HG03039 (cell line): Measurements from ENCODE around the gene NQO2.
"Not testable (repeated sequence)": the region's sequence is repeated elsewhere in the genome, so short reads cannot be mapped to it uniquely, and the experiment has no call there.

Source experiments
- ATAC-seq: cut with Tn5 transposase; IDR thresholded peaks from one replicate; pipeline ENCODE4 v1.9.1; 2021; ENCODE audit warnings: mild to moderate bottlenecking, moderate library complexity; ENCODE audit not compliant: unreplicated experiment

Gene NQO2

DNA sequence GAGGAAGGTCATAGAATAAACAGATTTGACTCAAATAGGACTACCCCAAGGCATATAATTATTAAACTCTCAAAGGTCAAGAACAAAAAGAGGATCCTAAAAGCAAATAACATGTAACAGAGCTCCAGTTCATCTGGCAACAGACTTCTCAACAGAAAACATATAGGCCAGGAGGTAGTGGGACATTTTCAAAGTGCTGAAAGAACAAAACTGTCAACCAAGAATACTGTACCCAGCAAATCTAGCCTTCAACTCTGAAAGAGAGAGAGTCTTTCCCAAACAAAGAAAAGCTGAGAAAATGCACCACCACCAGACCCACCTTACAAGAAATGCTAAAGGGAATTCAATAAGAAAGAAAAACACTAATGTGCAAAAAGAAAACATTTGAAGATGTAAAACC is 11.9 kb downstream of the NQO2 start:
- no peak for ATAC-seq

DNA sequence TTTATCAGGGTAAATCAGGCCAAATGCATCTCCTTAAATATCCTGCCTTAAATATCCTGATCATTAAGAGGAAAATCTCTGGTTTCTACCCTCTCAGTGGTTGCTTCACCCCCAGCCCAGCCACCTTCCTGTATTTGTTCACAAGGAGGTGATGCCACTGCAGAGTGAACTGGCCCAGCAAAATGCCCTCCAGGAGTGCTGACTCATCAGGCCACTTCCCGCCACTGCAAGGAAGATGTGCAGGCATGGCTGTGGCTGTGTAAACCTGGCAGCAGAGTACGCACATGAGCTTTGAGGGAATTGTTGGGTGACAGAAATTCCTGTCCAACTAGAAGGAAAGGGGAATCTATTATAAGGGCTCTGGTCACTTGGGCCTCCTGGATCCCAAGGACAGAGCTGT is 13.8 kb downstream of the NQO2 start:
- ATAC-seq = no peak

DNA sequence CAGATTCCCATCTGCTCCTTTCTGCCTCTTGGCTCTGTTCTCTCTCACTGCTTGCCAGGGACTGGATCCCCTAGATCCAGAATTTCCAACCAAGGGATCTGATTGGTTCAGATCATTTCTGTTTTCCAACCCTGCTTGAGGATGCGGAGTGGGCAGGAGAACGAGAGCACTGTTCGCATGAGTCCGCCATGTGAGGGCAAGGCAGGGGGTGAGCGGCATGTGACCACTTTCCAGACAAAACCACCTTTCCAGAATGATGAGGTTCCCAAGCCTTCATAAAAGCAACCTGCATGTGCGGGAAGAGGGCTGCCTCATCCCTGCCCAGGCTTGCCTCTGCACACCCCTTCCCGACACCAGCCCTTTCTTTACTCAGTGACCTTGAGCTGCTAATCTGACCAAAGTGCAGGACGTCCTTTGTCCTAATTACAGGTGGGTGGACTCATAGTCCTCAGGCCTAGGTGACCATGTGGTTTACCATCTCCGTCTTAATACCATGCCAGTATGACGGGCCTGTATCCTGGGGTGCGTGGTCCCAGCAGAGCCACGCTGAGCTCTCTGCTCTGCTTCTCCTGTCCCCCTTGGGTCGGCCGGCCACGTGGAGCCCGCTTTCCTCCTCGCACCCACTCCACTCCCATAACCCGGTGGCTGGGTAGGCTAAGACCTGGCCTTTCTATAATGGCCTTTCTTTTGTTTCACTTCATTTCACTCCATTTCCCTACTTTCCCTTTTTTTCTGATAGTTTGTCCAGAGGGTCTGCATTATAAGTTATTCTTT is 14.4 kb downstream of the NQO2 start:
- no peak for ATAC-seq

DNA sequence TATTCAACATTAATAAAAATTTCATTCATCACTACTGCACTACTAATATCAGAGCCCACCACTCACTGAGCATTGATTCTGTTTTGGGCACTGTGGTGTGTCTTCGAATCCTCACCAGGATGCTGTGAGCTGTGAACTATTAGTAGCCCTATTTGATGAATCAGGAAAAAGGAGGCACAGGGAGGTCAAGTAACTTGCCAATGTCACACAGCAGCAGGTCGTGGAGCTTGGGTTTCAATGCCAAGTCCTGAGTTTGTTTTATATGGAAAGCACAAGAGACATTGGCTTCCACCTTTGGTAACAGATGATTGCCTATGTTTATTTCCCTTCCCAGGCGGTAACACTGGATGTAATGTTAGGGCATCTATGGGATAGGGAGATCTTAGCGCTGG is 15.0 kb downstream of the NQO2 start:
- ATAC-seq = no peak

DNA sequence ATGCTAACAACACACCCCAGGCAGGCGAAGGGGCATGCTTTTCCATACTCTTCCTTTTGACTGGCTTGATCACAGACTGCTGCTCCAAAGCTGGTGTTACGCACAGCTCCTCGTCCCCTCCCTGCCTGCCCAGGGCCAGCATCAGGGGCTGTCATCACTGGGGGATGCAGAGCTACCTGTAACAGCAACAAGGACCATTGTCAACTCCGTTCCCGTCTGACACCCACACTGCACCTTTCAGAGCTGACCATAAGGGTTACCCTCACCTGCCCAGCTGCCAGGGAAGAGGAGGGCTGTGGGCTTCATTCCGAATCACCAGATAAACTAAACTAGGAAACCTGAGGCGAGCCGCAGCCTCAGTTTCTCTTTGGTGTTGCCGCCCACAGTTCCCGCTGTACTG is 15.4 kb downstream of the NQO2 start:
- ATAC-seq = no peak

DNA sequence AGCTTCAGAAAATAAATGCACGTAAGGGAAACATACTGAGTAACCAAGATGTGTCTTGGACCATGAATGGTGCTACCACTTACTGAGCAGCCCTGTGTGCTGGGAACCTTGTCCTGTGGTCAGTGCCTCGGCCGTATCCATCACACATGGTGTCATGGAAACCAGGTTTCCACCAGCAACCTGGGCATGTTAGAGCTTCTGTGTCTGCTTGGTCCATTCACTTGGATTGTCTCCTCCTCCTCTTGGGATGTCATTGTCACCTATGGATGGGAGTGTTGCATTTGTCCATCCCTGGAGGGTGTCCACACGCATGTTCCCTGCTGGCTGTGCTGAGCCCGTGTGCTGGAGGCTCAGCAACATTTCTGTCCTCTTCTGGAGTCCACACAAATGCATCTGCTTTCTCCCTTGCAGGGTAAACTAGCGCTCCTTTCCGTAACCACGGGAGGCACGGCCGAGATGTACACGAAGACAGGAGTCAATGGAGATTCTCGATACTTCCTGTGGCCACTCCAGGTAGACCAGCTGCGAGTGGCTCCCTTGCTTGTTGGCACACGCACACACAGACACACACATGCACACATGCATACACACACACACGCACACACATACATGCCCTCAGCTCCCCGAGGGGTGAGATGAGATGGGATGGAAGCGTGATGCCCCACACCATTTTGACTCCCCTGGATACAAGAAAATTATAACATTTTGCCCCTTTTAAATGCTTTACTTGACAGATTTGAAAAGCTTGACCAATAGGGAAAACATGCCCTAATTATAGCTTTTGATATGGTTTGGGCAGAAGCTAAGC is 17.0 kb downstream of the NQO2 start:
- no peak for ATAC-seq

DNA sequence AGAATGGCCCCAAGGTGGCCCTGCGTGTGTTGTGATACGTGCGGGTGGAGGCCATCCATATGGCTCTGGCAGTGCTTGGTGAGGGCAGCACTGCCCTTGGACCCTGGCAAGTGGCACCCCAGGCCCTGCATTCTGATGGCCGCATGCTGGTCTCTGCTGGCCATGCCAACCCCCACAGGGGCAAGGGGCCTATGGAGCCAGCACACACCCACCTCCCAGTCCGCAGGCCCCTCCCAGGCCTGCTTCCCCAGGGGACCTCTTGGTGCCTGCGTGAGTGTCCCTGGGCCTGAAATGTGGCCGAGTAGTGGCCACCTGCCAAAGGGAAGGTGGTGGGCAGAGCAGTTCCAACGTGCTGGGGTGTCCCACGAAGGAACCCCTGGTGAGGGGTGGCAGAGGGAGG is 17.6 kb downstream of the NQO2 start:
- no peak for ATAC-seq

DNA sequence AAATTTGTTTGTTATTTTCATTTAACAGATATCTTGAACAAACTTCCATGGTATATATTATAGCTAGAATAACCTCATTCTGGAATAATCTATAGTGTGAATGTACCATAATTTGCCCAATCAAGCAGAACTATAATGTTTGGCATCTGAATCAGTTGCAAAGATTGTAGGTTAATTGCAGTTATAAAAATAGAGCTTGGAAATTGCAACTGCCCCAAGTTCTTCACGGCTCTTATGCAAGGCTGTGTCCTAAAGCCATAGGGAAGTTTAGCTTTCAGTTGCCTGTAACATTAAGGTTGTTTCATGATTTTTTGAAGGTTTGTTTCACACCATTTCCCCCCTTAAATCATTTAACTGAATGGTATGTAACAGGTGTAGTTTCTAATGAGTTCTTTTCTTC is 19.4 kb downstream of the NQO2 start:
- no peak for ATAC-seq

DNA sequence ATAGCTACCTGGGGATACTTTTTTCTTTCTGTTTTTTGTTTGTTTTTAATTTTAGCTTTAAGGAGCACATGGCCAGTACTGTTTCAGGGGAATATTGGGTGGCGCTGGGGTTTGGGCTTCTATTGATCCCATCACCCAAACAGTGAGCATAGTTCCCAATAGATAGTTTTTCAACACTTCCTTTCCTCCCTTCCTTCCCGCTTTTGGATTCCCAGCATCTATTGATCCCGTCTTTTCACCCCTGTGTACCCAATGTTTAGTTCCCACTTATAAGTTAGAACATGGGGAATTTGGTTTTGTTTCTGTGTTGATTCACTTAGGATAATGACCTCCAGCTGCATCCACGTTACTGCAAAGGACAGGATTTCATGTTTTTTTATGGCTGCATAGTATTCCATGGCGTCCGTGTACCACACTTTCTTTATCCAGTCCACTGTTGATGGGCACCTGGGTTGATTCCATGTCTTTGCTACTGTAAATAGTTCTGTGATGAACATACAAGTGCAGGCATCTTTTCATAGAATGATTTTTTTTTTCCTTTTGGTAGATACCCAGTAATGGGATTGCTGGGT is 20.1 kb downstream of the NQO2 start:
- ATAC-seq = no peak

DNA sequence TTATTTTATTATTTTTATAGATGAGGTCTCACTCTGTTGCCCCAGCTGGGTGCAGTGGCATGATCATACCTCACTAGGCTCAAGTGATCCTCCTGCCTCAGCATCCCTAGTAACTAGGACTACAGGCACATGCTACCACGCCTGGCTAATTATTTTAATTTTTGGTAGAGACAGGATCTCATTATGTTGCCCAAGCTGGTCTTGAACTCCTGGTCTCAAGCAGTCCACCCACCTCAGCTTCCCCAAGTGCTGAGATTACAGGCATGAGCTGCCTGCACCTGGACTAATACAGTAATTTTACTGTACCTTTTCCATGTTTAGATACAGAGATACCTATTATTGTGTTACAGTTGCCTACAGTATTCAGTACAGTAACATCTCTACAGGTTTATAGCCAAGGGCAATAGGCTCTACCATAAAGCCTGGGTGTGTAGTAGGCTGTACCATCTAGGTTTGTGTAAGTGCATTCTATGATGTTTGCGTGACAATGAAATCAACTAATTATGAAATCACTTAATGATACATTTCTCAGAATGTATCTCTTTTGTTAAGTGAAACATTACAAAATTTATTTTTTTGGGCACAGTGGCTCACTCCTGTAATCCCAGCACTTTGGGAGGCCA is 21.4 kb downstream of the NQO2 start:
- not testable (repeated sequence) for ATAC-seq

DNA sequence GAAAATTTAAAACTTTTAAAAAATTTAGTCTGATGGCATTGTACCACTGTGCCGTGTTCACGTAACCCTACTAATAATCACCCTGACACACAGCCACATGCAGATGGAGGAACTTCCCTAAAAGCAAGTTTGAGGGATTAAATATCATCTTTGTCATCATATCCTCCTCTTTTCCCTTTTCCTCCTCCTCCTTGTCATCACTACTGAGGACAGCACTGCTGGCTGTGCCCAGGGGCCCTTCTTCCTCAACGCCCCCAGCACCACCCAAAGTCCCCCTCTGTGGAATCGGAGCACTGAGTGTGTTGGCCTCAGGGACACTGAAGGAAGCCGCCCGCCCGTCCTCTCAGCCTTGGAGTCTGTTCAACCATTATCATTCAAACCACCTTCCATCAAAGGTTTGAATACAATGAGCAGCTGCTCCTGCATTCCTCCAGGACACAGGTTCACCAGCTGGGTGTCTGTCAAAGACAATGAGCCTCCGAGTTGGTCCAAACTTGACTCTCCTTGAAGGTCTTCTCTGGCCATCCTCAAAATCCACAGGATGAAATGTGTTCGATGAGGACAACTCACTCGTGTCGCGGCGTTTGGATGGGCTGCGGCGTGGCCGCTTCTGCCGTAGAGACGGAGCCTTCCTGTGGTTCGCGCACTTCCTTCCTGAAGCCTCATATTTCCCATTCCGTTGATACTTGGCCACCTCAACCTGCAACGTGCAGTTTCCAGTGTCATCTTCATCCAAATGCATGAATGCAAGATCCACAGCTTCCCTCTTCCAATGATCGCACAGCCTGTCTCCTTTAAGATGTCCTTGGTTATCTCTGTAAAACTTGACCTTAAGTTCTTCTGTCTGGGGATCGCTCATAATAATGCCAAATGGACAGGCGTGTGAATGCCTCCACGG is 23.3 kb downstream of the NQO2 start:
- no peak for ATAC-seq

DNA sequence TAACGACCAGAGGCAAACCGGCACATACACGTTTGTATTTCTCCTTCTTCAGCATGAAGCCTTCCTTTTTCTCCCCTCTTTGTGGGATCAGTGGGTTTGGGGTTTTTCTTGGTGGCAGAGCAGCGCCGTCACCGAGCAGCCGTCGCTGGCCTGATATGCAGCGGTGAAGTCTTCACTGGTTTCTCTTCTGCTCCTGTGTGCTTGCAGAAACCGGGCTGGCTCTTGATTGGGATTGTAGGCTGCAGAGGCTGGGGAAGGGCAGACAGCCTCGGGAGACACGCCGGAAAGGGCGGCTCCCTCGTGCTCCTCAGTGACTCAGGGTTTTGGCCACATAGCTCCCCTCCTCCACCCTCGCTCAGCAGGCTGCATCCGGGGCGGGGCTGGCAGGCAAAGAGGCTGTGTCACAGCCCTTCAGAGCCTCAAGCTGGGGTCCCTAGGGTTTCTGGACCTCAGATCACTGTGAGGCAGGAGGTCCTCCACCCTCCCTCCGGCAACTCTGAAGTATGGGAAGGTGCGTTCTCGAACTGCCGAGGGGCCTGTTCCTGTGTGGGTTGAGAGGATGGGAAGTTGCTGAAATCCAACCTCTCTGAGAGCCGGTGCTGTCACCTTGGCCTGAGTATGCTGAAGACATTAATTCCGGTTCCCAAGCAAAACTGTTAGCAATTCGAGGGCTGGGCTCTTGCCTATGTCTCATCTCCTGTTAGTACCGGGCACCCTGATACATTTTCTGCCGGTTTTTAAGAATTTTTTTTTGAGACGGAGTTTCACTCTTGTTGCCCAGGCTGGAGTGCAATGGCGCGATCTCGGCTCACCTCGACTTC is 24.2 kb downstream of the NQO2 start:
- ATAC-seq = peak; percentile 65

DNA sequence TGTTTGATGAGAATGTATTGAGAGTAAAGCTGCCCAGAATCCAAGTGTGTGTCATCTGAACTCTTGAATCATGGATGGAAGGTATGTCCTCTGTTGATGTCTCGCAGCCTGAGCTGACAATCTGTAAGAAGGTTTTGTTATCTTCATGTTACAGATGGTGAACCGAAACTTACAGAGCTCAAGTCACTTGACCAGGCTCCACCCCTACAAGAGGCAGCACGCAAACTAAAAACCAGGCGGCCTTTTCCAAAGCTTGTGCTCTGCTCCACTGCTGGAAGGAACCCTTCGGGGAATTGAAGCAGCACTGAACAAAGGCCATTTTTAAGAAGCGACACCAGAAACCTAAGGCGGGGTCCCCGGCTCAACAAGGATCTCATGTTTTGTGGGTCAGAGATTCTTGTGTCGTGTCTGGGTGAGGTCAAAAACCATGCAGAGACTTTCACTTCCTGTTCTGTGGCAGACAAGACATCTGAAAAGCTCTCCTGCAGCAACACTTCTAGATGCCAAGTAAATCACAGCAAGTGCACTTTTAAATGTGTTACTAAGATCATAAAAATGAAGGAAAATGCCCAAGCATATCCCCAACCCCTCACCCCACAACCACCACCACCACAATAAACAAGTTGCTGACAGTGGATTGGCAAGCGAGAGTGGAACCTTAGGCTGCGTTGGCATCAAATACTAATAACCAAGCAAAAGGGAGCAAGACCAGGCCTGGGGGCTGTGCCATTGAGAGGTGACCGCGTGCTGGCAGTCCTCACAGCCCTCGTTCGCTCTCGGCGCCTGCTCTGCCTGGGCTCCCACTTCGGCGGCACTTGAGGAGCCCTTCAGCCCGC is 27.3 kb downstream of the NQO2 start:
- peak; percentile 51 for ATAC-seq

DNA sequence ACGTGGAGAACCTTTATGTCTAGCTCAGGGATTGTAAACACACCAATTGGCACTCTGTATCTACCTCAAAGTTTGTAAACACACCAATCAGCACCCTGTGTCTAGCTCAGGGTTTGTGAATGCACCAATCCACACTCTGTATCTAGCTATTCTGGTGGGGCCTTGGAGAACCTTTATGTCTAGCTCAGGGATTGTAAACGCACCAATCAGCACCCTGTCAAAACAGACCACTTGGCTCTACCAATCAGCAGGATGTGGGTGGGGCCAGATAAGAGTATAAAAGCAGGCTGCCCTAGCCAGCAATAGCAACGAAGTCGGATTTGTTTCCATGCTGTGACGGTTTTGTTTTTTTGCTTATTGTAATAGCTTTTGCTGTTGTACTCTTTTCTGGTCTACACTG is 28.5 kb downstream of the NQO2 start:
- not testable (repeated sequence) for ATAC-seq

DNA sequence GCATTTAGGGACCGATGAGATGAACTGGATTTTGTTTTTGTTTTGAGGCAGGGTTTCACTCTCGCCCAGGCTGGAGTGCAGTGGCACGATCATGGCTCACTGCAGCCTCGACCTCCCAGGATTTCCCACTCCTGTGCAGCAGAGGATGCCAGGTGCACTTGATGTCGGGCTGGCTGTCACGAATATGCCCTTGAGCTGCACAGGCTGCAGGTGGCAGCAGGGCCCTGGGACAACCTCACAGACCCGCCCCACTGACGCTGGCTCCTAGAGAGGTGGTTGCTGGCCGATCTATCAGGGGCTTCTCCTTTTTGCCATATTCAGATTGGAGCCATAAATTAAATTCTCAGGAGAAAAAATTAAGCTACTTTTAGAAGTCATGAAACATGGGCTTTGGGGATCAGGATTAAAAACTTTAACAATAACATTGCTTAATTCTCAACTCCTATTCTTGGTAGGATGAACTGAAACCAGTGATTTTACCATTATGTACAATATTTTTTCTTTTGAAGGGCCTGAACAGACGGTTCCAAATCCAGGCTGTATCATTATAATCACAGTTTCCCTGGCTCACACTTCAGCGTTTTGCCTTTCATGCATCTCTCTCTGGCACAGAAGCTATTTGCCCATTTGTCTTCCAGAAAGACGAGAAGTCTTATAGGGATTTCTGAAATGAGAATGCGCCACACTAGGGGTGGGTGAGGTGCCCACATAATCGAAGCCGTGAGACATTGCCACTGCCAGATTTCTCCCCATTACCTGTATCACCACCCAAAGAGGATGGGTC is 32.4 kb downstream of the NQO2 start:
- ATAC-seq = no peak

DNA sequence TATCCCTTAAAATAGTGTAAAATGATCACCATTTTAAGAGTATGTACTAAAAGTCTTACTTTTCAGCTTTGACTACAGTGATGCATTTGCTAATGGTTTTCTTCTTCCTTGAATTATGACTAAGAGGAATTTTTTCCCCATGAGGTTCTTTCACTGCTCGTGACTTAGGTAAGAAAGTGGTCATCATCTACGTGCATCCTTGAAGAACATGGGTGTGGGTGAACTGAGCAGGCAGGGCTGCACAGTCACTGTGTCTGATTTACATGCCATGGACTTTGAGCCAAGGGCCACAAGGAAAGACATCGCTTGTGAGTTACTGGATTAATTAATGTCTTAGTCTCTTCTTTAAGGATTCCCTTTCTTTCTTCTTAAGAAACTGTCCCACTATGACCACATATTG is 33.3 kb downstream of the NQO2 start:
- ATAC-seq = no peak

DNA sequence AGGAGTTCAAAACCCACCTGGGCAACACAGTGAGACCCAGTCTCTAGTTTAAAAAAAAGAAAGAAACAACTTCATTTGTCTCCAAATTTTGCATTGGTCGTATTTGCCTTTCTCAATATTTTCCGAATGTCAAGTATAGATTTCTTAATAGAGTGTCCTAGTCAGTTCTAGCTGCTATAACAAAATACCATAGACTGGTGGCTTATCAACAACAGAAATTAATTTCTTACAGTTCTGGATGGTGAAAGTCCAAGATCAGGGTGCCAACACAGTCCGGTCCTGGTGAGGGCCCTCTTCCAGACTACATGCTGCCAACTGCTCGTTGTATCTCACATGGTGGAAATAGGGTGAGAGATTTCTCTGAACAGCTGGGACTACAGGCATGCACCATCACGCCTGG is 34.0 kb downstream of the NQO2 start:
- ATAC-seq = no peak

DNA sequence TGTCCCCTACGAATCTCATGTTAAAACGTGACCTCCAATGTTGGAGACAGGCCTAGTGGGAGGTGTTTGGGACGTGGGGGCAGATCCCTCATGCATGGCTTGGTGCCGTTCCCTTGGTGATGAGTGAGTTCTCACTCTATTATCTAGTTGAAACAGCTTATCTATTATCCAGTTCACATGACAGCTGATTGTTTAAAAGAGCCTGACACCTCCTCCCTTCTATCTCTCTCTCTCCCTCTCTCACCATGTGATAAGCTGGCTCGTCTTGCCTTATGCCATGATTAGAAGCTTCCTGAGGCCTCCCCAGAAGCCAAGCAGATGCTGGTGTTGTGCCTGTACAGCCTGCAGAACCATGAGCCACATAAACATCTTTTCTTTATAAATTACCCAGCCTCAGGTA is 35.7 kb downstream of the NQO2 start:
- no peak for ATAC-seq
